Measurements from ENCODE around the gene AKAP1. TPM values are rescaled to one million over a fixed set of nuclear protein-coding genes. Genes with fewer than 3 reads are reported as not detected.

Gene AKAP1
- polyA plus RNA-seq, 2 of the 4 experiments (the other 2 are of a cell fraction), result 45.8 to 48.0 TPM

DNA sequence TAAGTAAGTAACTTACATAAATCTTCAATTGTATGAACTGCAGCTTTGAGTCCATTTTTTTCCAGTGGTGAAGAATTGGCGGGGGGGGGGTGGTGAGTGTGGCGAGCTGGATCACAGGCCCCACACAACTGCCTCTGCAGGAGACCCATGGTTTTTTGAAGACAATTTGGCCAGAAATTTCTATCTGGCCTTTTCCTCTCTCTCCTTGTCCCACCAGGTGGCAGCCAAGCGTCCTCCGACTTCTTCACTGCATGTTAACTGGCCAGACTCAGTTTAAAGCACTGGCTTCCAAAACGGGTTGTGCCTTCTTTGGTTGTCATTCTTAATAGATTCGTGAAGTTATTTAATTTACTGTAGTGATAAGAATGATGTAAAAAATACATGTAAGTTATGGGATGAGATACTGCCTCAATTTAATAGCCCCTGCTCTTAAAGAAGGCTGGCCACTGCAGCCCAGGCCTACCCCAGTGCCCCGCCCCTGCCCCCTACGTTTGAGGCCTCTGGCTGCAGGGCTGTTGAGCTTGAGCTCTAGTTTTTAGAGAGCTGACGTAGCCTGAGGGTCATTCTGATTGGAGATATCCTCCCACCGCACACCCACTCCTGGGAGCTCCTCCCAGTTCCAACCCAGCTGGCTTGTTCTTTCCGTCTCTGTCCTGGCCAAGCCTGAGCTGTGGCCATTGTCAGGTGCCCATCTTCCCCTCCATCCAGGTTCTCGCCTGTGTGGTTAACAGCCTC, 36.4 kb downstream of the AKAP1 start:
- ChIA-PET POLR2A (interaction anchor here (0.7 kb wide), 1 partner anchor 961 kb away, joined by 5 read pairs; no protein-coding TSS in a partner anchor), CTCF (interaction anchor here (0.6 to 7.6 kb wide), 32 partner anchors 9 to 1018 kb away, joined by 3 to 77 read pairs (median 4); no protein-coding TSS in a partner anchor)
- Histone ChIP-seq H3K27ac (no peak overlapping the region), H3K4me1 (0 out of 3 replicates have a peak, but pooled peaks cover 4% of the 10 kb centered on the region), H3K9me3 (no peaks in the 10 kb centered on the region), H3K4me3 (no peak overlapping the region), H3K4me2 (no peak overlapping the region)
- ATAC-seq, result peak; percentile 82 to 89
- TF ChIP-seq KDM1A (IDR thresholded peaks at IDR 0.05; ENCODE audit: low read depth) (no peak), CTCF (IDR thresholded peaks at IDR 0.05) (peak; percentile 63), RARB (CRISPR knock-in tag; IDR thresholded peaks at IDR 0.05) (no peak), RAD21 (conservative IDR thresholded peaks at IDR 0.05 in 1 of 2, IDR thresholded peaks at IDR 0.05 in 1 of 2) (peak; percentile 54 to 57), ESRRA (IDR thresholded peaks at IDR 0.05; ENCODE audit: borderline replicate concordance, low read length) (no peak), NPAS2 (CRISPR knock-in tag; IDR thresholded peaks at IDR 0.05; ENCODE audit: borderline replicate concordance) (no peak), HDAC2 (IDR thresholded peaks at IDR 0.05) (no peak), SMC3 (IDR thresholded peaks at IDR 0.05) (peak; percentile 76)
- 54% methylated on average over 12 of the region's 12 CpGs for WGBS (ENCODE audit: missing lambda C conversion rate)
- peak; percentile 56 to 77 for DNase-seq (ENCODE audit: low read depth in 1 of 2, low spot score in 1 of 2)
- no peak for FAIRE-seq

- ATAC-seq, result no peak
- no peak for FAIRE-seq
- Histone ChIP-seq H3K9me3 (no peaks in the 10 kb centered on the region), H3K4me1 (0 out of 3 replicates have a peak, but pooled peaks cover 4% of the 10 kb centered on the region), H3K27ac (no peak overlapping the region), H3K4me3 (no peak overlapping the region), H3K4me2 (no peak overlapping the region)
- POLR2A ChIA-PET, result no interaction called here
- WGBS (ENCODE audit: missing lambda C conversion rate), result 92% methylated on average over 4 of the region's 4 CpGs
- CTCF ChIA-PET, result interaction anchor here (1.7 to 7.5 kb wide), 3 partner anchors 623 to 709 kb away, joined by 6 to 89 read pairs (median 42); no protein-coding TSS in a partner anchor
- DNase-seq (ENCODE audit: low read depth in 1 of 2, low spot score in 1 of 2), result no peak
- TF ChIP-seq ATOH8 (CRISPR knock-in tag; IDR thresholded peaks at IDR 0.05; ENCODE audit: low read depth), result no peak
- TF ChIP-seq SREBF2 (IDR thresholded peaks at IDR 0.05), result no peak
- no peak for TF ChIP-seq RNF2 (IDR thresholded peaks at IDR 0.05; ENCODE audit: borderline replicate concordance, low read depth)
Measured at GRCh38 chr17:57124053-57124452, 39.0 kb downstream of the AKAP1 start.

DNA sequence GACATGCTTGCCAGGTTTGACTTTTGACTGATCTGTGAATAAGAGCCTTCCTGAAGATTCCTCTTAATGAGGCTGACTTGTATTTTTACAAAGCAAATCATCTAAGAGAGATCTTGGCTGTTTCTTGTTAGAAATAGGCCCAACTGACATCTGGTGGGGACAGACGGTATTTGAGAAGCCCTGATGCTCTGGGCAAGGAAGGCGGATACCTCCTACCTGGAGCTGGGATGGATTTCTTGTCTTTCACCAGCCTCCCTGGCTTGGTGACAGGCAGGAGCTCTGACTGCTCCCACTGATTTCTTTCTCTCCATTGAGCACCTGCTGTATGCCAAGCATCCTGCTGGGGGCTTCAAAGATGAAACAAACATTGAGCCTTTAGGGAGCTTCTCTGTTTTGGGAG, 40.4 kb downstream of the AKAP1 start:
- H3K4me3 ChIP-seq, result no peak overlapping the region
- ChIA-PET POLR2A (no interaction called here), CTCF (interaction anchor here (0.6 to 7.5 kb wide), 12 partner anchors 11 to 987 kb away, joined by 3 to 89 read pairs (median 4); no protein-coding TSS in a partner anchor)
- FAIRE-seq, result no peak
- H3K4me1 ChIP-seq, result 0 out of 3 replicates have a peak, but pooled peaks cover 4% of the 10 kb centered on the region
- H3K27ac ChIP-seq, result no peak overlapping the region
- no peaks in the 10 kb centered on the region for H3K9me3 ChIP-seq
- DNase-seq (ENCODE audit: low read depth in 1 of 2, low spot score in 1 of 2), result no peak
- no peak overlapping the region for H3K4me2 ChIP-seq
- ATAC-seq, result no peak
- TF ChIP-seq JUN (IDR thresholded peaks at IDR 0.05) (no peak), RAD21 (conservative IDR thresholded peaks at IDR 0.05 in 1 of 2, IDR thresholded peaks at IDR 0.05 in 1 of 2) (no peak), ESRRA (IDR thresholded peaks at IDR 0.05; ENCODE audit: borderline replicate concordance, low read length) (no peak), CBX2 (IDR thresholded peaks at IDR 0.05; ENCODE audit: borderline replicate concordance, low read depth) (no peak), MAFK (IDR thresholded peaks at IDR 0.05; ENCODE audit: partially characterized antibody) (no peak), KDM5A (IDR thresholded peaks at IDR 0.05) (no peak), BHLHE40 (IDR thresholded peaks at IDR 0.05; ENCODE audit: low read depth, low read length) (no peak), EHF (CRISPR knock-in tag; IDR thresholded peaks at IDR 0.05) (no peak), KDM1A (IDR thresholded peaks at IDR 0.05; ENCODE audit: low read depth) (no peak), FOSB (CRISPR knock-in tag; IDR thresholded peaks at IDR 0.05) (no peak), ZNF302 (CRISPR knock-in tag; IDR thresholded peaks at IDR 0.05) (no peak), RFX5 (IDR thresholded peaks at IDR 0.05) (no peak)
- TF ChIP-seq, protein P1, sequence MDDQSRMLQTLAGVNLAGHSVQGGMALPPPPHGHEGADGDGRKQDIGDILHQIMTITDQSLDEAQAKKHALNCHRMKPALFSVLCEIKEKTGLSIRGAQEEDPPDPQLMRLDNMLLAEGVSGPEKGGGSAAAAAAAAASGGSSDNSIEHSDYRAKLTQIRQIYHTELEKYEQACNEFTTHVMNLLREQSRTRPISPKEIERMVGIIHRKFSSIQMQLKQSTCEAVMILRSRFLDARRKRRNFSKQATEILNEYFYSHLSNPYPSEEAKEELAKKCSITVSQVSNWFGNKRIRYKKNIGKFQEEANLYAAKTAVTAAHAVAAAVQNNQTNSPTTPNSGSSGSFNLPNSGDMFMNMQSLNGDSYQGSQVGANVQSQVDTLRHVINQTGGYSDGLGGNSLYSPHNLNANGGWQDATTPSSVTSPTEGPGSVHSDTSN (IDR thresholded peaks at IDR 0.05), result no peak
- TF ChIP-seq, protein P2, sequence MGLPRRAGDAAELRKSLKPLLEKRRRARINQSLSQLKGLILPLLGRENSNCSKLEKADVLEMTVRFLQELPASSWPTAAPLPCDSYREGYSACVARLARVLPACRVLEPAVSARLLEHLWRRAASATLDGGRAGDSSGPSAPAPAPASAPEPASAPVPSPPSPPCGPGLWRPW (IDR thresholded peaks at IDR 0.05), result no peak
- 88% methylated on average over 2 of the region's 2 CpGs for WGBS (ENCODE audit: missing lambda C conversion rate)
